HEK293T (cell line): ENCODE data around the gene VPS18.

Experiments used
- CTCF ChIA-PET: fragments of 350-600 bp; formaldehyde crosslinking; extraction: SDS; loops from one replicate; lab custom pipeline; 2021; ENCODE audit warnings: antibody characterized with exemption, inconsistent platforms; lab: Yijun Ruan, JAX
- POLR2A ChIA-PET: fragments of 350-600 bp; formaldehyde crosslinking; extraction: SDS; loops from one replicate; lab custom pipeline; 2020; ENCODE audit warnings: antibody characterized with exemption, inconsistent platforms; lab: Yijun Ruan, JAX
- DNase-seq: peaks from one replicate; pipeline ENCODE4 v3.0.0; 2012; ENCODE audit warnings: mixed read lengths; ENCODE audit errors: extremely low spot score
- ARNT ChIP-seq: fragments of 450-650 bp; IDR thresholded peaks from 2 replicates; pipeline ENCODE4 v1.6.1; 2017; ENCODE audit warnings: mild to moderate bottlenecking
- BHLHE40 ChIP-seq: fragments of 450-650 bp; IDR thresholded peaks from 2 replicates; pipeline ENCODE4 v1.6.1; 2016; ENCODE audit warnings: mild to moderate bottlenecking, moderate library complexity, borderline replicate concordance
- CTBP1 ChIP-seq: fragments of 450-650 bp; IDR thresholded peaks from 2 replicates; pipeline ENCODE4 v1.6.1; 2016; ENCODE audit warnings: borderline replicate concordance
- ELF4 ChIP-seq: fragments of 450-650 bp; IDR thresholded peaks from 2 replicates; pipeline ENCODE4 v1.6.1; 2017; ENCODE audit warnings: antibody characterized with exemption
- FOXA1 ChIP-seq: fragments of 450-650 bp; IDR thresholded peaks from 2 replicates; pipeline ENCODE4 v1.6.1; 2016; ENCODE audit warnings: mild to moderate bottlenecking
- FOXK2 ChIP-seq: fragments of 450-650 bp; IDR thresholded peaks from 2 replicates; pipeline ENCODE4 v1.6.1; 2016; ENCODE audit warnings: mild to moderate bottlenecking
- FOXM1 ChIP-seq: fragments of 450-650 bp; IDR thresholded peaks from 2 replicates; pipeline ENCODE4 v1.6.1; 2017; ENCODE audit warnings: mild to moderate bottlenecking, borderline replicate concordance
- HDGF ChIP-seq: fragments of 450-650 bp; IDR thresholded peaks from 2 replicates; pipeline ENCODE4 v1.6.1; 2017; ENCODE audit warnings: antibody characterized with exemption, borderline replicate concordance
- L3MBTL2 ChIP-seq: fragments of 450-650 bp; conservative IDR thresholded peaks from 2 replicates; pipeline ENCODE4 v1.6.1; 2016; ENCODE audit warnings: mild to moderate bottlenecking
- LEF1 ChIP-seq: fragments of 450-650 bp; IDR thresholded peaks from 2 replicates; pipeline ENCODE4 v1.6.1; 2017; ENCODE audit warnings: mild to moderate bottlenecking, borderline replicate concordance
- NFRKB ChIP-seq: fragments of 450-650 bp; IDR thresholded peaks from 2 replicates; pipeline ENCODE4 v1.6.1; 2016; ENCODE audit warnings: mild to moderate bottlenecking, moderate library complexity
- SP1 ChIP-seq: fragments of 450-650 bp; IDR thresholded peaks from 2 replicates; pipeline ENCODE4 v1.6.1; 2017
- SUZ12 ChIP-seq: fragments of 450-650 bp; IDR thresholded peaks from 2 replicates; pipeline ENCODE4 v1.6.1; 2016; ENCODE audit warnings: mild to moderate bottlenecking
- TARDBP ChIP-seq: fragments of 450-650 bp; IDR thresholded peaks from 2 replicates; pipeline ENCODE4 v1.6.1; 2016
- ZNF384 ChIP-seq: fragments of 450-650 bp; IDR thresholded peaks from 2 replicates; pipeline ENCODE4 v1.6.1; 2016
- TF ChIP-seq, protein P1 (sequence below): fragments of 450-650 bp; IDR thresholded peaks from 2 replicates; pipeline ENCODE4 v1.6.1; 2016

The VPS18 gene

DNA sequence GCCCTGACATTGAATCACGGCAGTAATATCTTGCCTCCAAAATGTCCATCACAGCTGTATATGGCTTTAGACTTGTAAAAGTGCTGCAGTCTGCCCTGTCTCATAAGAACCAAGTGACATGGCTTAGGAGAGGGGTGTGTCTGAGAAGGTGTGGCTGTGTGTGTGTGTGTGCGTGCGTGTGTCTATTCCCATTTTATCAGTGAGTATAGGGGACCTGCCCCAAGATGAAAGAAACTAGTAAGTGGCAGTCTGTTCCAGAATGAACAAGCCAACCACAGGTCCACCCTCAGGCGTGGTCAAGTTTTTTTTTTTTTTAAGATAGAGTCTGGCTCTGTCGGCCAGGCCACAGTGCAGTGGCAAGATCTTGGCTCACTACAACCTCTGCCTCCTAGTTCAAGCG, 14.6 kb upstream of the VPS18 start:
- TF ChIP-seq NFRKB (no peak), FOXM1 (no peak), SP1 (no peak), HDGF (no peak), ELF4 (no peak), BHLHE40 (no peak), L3MBTL2 (no peak), FOXK2 (no peak), SUZ12 (no peak), CTBP1 (no peak), TARDBP (no peak), FOXA1 (no peak), ARNT (no peak), ZNF384 (no peak), LEF1 (no peak)
- TF ChIP-seq, protein P1, sequence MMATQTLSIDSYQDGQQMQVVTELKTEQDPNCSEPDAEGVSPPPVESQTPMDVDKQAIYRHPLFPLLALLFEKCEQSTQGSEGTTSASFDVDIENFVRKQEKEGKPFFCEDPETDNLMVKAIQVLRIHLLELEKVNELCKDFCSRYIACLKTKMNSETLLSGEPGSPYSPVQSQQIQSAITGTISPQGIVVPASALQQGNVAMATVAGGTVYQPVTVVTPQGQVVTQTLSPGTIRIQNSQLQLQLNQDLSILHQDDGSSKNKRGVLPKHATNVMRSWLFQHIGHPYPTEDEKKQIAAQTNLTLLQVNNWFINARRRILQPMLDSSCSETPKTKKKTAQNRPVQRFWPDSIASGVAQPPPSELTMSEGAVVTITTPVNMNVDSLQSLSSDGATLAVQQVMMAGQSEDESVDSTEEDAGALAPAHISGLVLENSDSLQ: no peak
- CTCF ChIA-PET: interaction anchor here (1.1 to 1.9 kb wide), 3 partner anchors 11 to 21 kb away, joined by 3 to 12 read pairs (median 4); partner anchors contain the start of gene VPS18
- DNase-seq: no peak
- POLR2A ChIA-PET: no interaction called here

- POLR2A ChIA-PET: interaction anchor here (1.2 to 1.4 kb wide), 2 partner anchors 13 to 187 kb away, joined by 3 to 4 read pairs; partner anchors contain the start of genes RAD51 and VPS18
- TF ChIP-seq ARNT: no peak
- no peak for TF ChIP-seq LEF1
- no peak for TF ChIP-seq CTBP1
- TF ChIP-seq ELF4: no peak
- no peak for TF ChIP-seq SUZ12
- TF ChIP-seq L3MBTL2: no peak
- TF ChIP-seq FOXA1: no peak
- TF ChIP-seq BHLHE40: no peak
- CTCF ChIA-PET: interaction anchor here (0.6 to 1.4 kb wide), 3 partner anchors 11 to 18 kb away, joined by 3 to 6 read pairs (median 4); partner anchors contain the start of gene VPS18
- DNase-seq: no peak
Measured at GRCh38 chr15:40881351-40881750, 12.9 kb upstream of the VPS18 start.

DNA sequence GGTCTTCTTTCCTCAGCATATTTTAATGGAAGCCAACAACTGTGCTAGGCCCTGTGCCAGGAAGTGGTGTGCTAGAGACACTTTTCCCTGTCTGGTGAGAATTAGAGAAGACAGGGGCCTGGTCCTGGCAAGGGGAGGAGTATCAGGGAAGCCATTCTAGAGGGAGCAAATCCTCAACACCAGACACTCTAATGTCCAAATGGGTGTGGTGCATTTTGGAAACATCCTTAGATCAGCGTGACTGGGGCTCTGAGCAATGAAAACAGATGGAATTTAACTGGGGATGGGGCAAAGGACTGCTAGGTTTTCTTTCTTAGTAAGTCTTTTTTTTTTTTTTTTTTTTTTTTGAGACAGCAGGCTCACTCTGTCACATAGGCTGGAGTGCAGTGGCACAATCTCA, 7.7 kb upstream of the VPS18 start:
- DNase-seq: no peak
- no peak for TF ChIP-seq HDGF
- CTCF ChIA-PET: interaction anchor here (1.1 kb wide), 1 partner anchor 27 kb away, joined by 4 read pairs; no protein-coding TSS in a partner anchor
- POLR2A ChIA-PET: no interaction called here

GRCh38 chr15:40889112-40889511, 5.1 kb upstream of the VPS18 start:
- POLR2A ChIA-PET: no interaction called here
- DNase-seq: no peak
- CTCF ChIA-PET: interaction anchor here (0.9 to 1.2 kb wide), 2 partner anchors 16 to 31 kb away, joined by 5 read pairs; no protein-coding TSS in a partner anchor
- no peak for TF ChIP-seq L3MBTL2
- no peak for TF ChIP-seq SUZ12
- no peak for TF ChIP-seq BHLHE40
- TF ChIP-seq, protein P1: no peak
- no peak for TF ChIP-seq SP1
- no peak for TF ChIP-seq ELF4
- no peak for TF ChIP-seq FOXA1
- TF ChIP-seq LEF1: no peak
- TF ChIP-seq FOXM1: no peak
- no peak for TF ChIP-seq ZNF384
- no peak for TF ChIP-seq FOXK2
- no peak for TF ChIP-seq ARNT
- TF ChIP-seq HDGF: no peak
- TF ChIP-seq CTBP1: no peak
- TF ChIP-seq TARDBP: no peak
- TF ChIP-seq NFRKB: no peak

DNA sequence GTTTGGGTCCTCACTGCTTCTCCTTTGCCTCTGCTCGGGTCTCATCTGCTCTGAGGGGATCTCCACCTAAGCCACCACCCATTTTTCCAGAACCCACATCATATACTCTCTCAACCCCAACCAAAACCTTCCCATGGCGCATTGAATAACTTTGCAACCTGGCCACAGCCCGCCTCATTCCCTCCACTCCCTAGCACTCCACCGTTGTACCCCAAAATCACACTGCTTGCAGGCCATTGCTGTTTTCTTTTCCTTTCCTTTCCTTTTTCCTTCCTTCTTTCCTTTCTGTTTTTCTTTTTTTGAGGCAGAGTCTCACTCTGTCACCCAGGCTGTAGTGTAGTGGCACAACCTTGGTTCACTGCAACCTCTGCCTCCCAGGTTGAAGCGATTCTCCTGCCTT, 3.1 kb upstream of the VPS18 start:
- no peak for TF ChIP-seq HDGF
- no peak for TF ChIP-seq L3MBTL2
- no peak for TF ChIP-seq SP1
- no peak for TF ChIP-seq FOXM1
- POLR2A ChIA-PET: interaction anchor here (1.0 to 2.0 kb wide), 3 partner anchors 18 to 33 kb away, joined by 6 to 10 read pairs (median 9); no protein-coding TSS in a partner anchor
- CTCF ChIA-PET: interaction anchor here (0.6 to 3.3 kb wide), 7 partner anchors 13 to 144 kb away, joined by 3 to 65 read pairs (median 6); partner anchors contain the start of gene RHOV
- no peak for DNase-seq

- CTCF ChIA-PET: interaction anchor here (0.6 to 3.3 kb wide), 17 partner anchors 11 to 372 kb away, joined by 3 to 65 read pairs (median 5); partner anchors contain the start of gene RHOV
- TF ChIP-seq SUZ12 (no peak), SP1 (no peak), ARNT (no peak), FOXK2 (no peak), BHLHE40 (no peak), NFRKB (no peak), FOXM1 (no peak), CTBP1 (no peak), L3MBTL2 (no peak), FOXA1 (no peak), HDGF (no peak), ELF4 (no peak), ZNF384 (no peak), LEF1 (no peak), TARDBP (no peak)
- TF ChIP-seq, protein P1: no peak
- DNase-seq: no peak
- POLR2A ChIA-PET: interaction anchor here (1.0 to 2.0 kb wide), 3 partner anchors 19 to 34 kb away, joined by 6 to 10 read pairs (median 9); no protein-coding TSS in a partner anchor
Measured at GRCh38 chr15:40891810-40892446, 2.3 kb upstream of the VPS18 start.
